ENCODE data around the gene RHBDD3.

Gene RHBDD3

DNA sequence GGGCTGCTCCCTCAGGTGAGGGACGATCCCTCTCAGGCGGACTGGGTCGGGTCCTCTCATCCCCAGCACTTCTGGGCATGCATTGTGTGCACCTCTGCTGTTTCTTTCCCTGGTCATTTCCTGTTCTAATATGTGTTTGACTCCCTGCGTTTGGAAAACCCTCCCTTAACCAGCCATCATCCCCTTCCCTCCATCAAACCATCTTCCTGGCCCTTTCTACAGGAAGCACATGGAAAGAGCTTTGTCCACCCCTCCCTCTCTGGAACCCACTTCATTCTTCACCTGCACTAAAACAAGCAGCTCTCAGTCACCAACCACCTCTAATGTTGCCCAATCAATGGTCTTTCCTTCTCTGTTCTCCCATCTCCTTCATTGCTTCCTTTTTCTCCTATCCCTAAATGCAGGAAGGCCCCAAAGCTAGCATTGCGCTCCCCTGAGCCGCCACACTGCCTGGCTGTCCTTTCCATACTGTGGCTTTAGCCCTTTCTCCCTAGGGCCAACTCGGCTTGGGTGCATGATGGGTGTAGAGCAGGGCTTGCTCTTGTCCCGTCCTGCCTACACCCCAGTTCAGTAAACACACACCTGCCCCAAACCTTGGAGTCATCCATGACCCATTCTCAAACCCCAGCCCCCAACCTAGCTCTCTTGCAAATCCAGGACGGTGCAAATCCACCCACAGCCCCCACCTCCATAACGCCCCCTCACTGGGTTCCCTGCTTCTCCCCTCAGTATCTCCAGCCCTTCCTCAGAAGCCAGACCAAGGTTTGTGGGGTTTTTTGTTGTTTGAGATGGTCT is 33.2 kb upstream of the RHBDD3 start (continued):
- TF ChIP-seq, protein P1, sequence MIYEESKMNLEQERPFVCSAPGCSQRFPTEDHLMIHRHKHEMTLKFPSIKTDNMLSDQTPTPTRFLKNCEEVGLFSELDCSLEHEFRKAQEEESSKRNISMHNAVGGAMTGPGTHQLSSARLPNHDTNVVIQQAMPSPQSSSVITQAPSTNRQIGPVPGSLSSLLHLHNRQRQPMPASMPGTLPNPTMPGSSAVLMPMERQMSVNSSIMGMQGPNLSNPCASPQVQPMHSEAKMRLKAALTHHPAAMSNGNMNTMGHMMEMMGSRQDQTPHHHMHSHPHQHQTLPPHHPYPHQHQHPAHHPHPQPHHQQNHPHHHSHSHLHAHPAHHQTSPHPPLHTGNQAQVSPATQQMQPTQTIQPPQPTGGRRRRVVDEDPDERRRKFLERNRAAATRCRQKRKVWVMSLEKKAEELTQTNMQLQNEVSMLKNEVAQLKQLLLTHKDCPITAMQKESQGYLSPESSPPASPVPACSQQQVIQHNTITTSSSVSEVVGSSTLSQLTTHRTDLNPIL (CRISPR knock-in tag; IDR thresholded peaks at IDR 0.05; ENCODE audit: low read depth): no peak
- TF ChIP-seq ZFP3 (CRISPR knock-in tag; IDR thresholded peaks at IDR 0.05) (no peak), ISL1 (CRISPR knock-in tag; IDR thresholded peaks at IDR 0.05) (no peak)
- TF ChIP-seq, protein P2, sequence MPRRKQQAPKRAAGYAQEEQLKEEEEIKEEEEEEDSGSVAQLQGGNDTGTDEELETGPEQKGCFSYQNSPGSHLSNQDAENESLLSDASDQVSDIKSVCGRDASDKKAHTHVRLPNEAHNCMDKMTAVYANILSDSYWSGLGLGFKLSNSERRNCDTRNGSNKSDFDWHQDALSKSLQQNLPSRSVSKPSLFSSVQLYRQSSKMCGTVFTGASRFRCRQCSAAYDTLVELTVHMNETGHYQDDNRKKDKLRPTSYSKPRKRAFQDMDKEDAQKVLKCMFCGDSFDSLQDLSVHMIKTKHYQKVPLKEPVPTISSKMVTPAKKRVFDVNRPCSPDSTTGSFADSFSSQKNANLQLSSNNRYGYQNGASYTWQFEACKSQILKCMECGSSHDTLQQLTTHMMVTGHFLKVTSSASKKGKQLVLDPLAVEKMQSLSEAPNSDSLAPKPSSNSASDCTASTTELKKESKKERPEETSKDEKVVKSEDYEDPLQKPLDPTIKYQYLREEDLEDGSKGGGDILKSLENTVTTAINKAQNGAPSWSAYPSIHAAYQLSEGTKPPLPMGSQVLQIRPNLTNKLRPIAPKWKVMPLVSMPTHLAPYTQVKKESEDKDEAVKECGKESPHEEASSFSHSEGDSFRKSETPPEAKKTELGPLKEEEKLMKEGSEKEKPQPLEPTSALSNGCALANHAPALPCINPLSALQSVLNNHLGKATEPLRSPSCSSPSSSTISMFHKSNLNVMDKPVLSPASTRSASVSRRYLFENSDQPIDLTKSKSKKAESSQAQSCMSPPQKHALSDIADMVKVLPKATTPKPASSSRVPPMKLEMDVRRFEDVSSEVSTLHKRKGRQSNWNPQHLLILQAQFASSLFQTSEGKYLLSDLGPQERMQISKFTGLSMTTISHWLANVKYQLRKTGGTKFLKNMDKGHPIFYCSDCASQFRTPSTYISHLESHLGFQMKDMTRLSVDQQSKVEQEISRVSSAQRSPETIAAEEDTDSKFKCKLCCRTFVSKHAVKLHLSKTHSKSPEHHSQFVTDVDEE (CRISPR knock-in tag; IDR thresholded peaks at IDR 0.05): no peak

DNA sequence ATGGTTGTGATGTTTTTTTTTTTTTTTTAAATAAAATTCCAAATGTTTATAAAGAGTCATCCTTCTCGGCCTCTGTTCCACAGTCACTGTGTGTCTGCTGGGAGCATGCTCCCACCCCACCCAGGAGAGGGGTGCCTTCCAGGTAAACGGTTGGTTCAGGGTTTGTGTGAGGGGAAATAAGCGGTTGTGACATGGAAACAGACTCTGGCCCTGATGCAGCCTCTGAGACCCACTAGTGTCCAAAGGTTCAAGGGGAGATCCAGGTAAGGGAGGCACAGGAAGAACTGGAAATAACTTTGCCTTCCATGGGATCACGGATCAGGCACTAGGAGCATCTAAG is 32.7 kb upstream of the RHBDD3 start:
- ATAC-seq: no peak
- TF ChIP-seq, protein P3, sequence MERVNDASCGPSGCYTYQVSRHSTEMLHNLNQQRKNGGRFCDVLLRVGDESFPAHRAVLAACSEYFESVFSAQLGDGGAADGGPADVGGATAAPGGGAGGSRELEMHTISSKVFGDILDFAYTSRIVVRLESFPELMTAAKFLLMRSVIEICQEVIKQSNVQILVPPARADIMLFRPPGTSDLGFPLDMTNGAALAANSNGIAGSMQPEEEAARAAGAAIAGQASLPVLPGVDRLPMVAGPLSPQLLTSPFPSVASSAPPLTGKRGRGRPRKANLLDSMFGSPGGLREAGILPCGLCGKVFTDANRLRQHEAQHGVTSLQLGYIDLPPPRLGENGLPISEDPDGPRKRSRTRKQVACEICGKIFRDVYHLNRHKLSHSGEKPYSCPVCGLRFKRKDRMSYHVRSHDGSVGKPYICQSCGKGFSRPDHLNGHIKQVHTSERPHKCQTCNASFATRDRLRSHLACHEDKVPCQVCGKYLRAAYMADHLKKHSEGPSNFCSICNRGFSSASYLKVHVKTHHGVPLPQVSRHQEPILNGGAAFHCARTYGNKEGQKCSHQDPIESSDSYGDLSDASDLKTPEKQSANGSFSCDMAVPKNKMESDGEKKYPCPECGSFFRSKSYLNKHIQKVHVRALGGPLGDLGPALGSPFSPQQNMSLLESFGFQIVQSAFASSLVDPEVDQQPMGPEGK (CRISPR knock-in tag; IDR thresholded peaks at IDR 0.05; ENCODE audit: borderline replicate concordance): no peak
- TF ChIP-seq PPARA (CRISPR knock-in tag; IDR thresholded peaks at IDR 0.05; ENCODE audit: borderline replicate concordance) (no peak), RARB (CRISPR knock-in tag; IDR thresholded peaks at IDR 0.05) (no peak), ZFP30 (CRISPR knock-in tag; IDR thresholded peaks at IDR 0.05) (no peak)

DNA sequence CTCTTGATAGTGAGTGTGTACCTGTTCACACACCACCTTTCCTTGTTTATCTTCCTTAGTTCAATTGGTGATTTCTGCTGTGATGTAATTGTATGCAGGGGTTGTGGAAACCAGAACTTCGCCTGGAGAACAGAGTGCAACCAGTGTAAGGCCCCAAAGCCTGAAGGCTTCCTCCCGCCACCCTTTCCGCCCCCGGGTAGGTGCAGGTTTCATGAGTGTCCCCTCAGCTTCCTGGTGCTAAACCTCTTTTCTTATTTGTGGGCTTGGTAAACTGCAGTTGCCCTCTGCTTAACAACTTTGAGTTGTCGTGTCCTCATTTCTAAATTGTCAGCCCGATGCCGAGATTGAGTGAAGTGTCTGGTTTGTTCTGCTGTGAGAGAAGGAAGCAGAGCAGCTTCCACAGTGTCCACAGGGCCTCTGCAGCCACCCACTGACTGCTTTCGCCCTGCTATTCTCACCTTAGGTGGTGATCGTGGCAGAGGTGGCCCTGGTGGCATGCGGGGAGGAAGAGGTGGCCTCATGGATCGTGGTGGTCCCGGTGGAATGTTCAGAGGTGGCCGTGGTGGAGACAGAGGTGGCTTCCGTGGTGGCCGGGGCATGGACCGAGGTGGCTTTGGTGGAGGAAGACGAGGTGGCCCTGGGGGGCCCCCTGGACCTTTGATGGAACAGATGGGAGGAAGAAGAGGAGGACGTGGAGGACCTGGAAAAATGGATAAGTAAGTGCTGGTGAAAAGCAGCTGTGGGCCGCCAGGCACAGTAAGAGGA is 31.5 kb upstream of the RHBDD3 start:
- TF ChIP-seq RARB (CRISPR knock-in tag; IDR thresholded peaks at IDR 0.05) (no peak), ISL1 (CRISPR knock-in tag; IDR thresholded peaks at IDR 0.05) (no peak), ZFP30 (CRISPR knock-in tag; IDR thresholded peaks at IDR 0.05) (no peak), GLIS3 (CRISPR knock-in tag; IDR thresholded peaks at IDR 0.05) (no peak), BACH2 (CRISPR knock-in tag; IDR thresholded peaks at IDR 0.05; ENCODE audit: borderline replicate concordance) (no peak), ZFP3 (CRISPR knock-in tag; IDR thresholded peaks at IDR 0.05) (no peak), ZNF565 (CRISPR knock-in tag; conservative IDR thresholded peaks at IDR 0.05; ENCODE audit: low read depth) (no peak), ZC3H10 (CRISPR knock-in tag; IDR thresholded peaks at IDR 0.05) (no peak), CSDC2 (CRISPR knock-in tag; IDR thresholded peaks at IDR 0.05) (no peak), PPARA (CRISPR knock-in tag; IDR thresholded peaks at IDR 0.05; ENCODE audit: borderline replicate concordance) (no peak), TCF4 (CRISPR knock-in tag; IDR thresholded peaks at IDR 0.05; ENCODE audit: borderline replicate concordance) (no peak), ZNF8 (CRISPR knock-in tag; IDR thresholded peaks at IDR 0.05) (no peak), ARNTL (CRISPR knock-in tag; IDR thresholded peaks at IDR 0.05; ENCODE audit: borderline replicate concordance, low read depth) (no peak), SNAI2 (CRISPR knock-in tag; IDR thresholded peaks at IDR 0.05) (no peak)
- TF ChIP-seq, protein P4, sequence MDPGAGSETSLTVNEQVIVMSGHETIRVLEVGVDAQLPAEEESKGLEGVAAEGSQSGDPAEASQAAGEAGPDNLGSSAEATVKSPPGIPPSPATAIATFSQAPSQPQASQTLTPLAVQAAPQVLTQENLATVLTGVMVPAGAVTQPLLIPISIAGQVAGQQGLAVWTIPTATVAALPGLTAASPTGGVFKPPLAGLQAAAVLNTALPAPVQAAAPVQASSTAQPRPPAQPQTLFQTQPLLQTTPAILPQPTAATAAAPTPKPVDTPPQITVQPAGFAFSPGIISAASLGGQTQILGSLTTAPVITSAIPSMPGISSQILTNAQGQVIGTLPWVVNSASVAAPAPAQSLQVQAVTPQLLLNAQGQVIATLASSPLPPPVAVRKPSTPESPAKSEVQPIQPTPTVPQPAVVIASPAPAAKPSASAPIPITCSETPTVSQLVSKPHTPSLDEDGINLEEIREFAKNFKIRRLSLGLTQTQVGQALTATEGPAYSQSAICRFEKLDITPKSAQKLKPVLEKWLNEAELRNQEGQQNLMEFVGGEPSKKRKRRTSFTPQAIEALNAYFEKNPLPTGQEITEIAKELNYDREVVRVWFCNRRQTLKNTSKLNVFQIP (CRISPR knock-in tag; IDR thresholded peaks at IDR 0.05; ENCODE audit: borderline replicate concordance, low read depth): no peak
- TF ChIP-seq, protein P5, sequence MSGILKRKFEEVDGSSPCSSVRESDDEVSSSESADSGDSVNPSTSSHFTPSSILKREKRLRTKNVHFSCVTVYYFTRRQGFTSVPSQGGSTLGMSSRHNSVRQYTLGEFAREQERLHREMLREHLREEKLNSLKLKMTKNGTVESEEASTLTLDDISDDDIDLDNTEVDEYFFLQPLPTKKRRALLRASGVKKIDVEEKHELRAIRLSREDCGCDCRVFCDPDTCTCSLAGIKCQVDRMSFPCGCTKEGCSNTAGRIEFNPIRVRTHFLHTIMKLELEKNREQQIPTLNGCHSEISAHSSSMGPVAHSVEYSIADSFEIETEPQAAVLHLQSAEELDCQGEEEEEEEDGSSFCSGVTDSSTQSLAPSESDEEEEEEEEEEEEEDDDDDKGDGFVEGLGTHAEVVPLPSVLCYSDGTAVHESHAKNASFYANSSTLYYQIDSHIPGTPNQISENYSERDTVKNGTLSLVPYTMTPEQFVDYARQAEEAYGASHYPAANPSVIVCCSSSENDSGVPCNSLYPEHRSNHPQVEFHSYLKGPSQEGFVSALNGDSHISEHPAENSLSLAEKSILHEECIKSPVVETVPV (CRISPR knock-in tag; IDR thresholded peaks at IDR 0.05): no peak
- TF ChIP-seq, protein P2 (CRISPR knock-in tag; IDR thresholded peaks at IDR 0.05): no peak
- no peak for ATAC-seq

Data from SK-N-SH treated with all-trans-retinoic acid at 6 μM for 48 hours (cell line).